D721Med (cell line): Measurements from ENCODE around the gene KRT32.
"Not testable (repeated sequence)": the region's sequence is repeated elsewhere in the genome, so short reads cannot be mapped to it uniquely, and the experiment has no call there.

Experiments used
- DNase-seq: peaks from one replicate; pipeline ENCODE4 v3.0.0; 2011; ENCODE audit warnings: low spot score; ENCODE audit not compliant: insufficient read length
- FAIRE-seq: peaks from 2 replicates; lab custom pipeline; 2011; peaks lifted over from hg19 to GRCh38; lab: Jason Lieb, UNC
- TF ChIP-seq, protein P1 (sequence below): IDR thresholded peaks from 2 replicates; pipeline ENCODE4 v1.5.1; 2012; ENCODE audit warnings: mild to moderate bottlenecking, control low read depth; ENCODE audit not compliant: insufficient read depth; ENCODE audit errors: missing control alignments

The KRT32 gene

DNA sequence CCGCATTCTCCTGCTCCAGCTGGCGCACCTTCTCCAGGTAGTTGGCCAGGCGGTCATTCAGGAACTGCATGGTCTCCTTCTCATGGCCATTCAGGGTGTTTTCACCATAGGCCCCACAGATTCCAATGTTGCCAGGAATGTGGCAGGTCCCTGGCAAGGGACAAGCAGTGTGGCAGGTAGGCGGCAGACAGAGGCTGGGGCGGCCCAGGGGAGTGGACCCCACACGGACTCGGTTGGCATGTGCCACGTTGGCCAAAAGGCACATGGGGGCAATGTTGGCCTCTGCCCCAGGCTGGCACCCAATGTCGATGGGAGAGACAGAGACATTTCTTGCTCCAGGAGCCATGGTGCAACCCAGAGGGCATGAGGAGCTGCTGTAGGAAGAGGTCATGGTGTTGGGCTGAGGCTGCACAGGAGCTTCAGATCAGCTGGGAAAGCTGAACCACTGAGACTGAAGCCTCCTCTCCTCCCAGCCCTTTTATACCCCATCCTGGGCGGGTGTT is 26.6 kb downstream of the KRT32 start, which contains the start of gene KRT38:
Gene KRT38, minus strand, starts transcription at position 453 of the 503 bp plus-strand sequence. Its CDS starts 62 bp downstream, at position 391.
- DNase-seq (no peak), FAIRE-seq (no peak)
- TF ChIP-seq, protein P1, sequence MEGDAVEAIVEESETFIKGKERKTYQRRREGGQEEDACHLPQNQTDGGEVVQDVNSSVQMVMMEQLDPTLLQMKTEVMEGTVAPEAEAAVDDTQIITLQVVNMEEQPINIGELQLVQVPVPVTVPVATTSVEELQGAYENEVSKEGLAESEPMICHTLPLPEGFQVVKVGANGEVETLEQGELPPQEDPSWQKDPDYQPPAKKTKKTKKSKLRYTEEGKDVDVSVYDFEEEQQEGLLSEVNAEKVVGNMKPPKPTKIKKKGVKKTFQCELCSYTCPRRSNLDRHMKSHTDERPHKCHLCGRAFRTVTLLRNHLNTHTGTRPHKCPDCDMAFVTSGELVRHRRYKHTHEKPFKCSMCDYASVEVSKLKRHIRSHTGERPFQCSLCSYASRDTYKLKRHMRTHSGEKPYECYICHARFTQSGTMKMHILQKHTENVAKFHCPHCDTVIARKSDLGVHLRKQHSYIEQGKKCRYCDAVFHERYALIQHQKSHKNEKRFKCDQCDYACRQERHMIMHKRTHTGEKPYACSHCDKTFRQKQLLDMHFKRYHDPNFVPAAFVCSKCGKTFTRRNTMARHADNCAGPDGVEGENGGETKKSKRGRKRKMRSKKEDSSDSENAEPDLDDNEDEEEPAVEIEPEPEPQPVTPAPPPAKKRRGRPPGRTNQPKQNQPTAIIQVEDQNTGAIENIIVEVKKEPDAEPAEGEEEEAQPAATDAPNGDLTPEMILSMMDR = no peak

DNA sequence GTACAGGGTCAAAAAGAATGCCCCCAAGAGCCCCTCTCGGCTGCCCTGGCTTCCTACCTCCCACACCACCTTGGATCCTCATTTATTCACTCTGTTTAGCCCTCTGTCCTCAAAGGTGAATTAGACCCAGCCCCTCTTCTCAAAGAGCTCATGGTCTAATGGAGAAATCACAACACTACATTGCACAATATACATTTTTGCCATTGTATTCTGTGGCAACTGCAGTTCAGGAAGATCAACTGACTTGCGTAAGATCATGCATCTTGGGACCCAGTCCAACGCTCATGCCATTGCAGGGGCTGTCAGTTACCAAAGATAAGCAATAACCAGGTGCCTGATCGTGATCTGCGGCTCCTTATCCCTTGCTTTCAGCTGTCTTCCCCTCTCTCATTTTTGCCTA is 27.8 kb downstream of the KRT32 start:
- TF ChIP-seq, protein P1 = no peak
- FAIRE-seq (no peak), DNase-seq (no peak)

DNA sequence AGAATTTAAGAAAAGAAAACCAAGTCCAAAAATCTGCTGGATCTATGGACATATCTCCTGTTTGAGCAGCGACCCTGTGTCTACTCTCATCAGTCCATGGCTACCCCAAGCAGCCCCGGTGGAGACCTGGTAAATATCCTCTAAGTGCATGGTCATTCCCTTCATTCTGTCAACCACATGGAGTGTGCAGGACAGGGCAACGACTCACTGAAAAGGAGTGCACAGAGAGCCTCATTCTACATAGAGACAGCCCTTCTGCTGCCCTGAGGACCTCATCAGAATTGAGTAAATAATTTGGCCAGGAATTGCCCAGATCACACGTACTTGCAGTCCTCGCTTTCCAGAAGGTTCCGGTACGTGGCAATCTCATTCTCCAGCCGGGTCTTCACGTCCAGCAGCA is 29.4 kb downstream of the KRT32 start:
- FAIRE-seq (no peak), DNase-seq (no peak)
- TF ChIP-seq, protein P1 = no peak

DNA sequence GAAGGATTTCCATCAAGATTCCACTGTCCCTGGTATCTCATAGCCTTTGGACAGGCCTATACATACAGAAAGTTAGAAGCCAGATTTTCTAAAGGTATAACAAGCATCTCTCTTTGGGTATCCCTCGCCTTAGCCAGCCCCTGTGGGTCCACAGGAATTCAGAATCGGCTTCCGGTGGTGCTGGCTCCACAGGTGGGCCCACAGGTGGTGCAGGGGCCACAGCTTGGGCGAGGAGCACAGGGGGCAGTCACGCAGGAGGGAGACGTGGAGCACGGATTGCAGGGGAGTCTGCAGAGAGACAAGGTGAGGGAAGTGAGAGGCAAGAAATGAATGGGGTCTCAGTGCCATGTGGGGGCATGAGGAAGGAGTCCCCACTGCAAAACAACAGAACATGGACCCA is 29.9 kb downstream of the KRT32 start:
- TF ChIP-seq, protein P1 = no peak
- FAIRE-seq (no peak), DNase-seq (no peak)

DNA sequence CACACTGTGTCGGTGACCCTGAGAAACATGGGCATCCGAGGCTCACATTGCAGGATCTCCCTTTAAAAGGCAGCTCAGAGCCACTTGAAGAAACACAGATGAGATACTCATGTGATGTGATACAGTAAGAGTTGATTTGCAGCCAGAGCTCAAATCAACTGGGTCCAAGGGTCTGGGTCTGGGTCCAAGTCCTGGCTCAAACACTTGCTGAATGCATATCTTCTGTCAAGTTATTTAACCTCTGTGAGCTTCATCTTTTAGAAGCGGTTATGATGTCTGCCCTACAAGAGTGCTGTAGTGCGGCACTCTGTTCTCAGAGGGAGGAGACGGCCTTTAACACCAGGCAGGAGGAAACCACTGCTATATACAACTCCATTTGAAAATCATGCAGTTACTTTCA is 32.8 kb downstream of the KRT32 start:
- DNase-seq (no peak), FAIRE-seq (no peak)
- TF ChIP-seq, protein P1 = no peak

DNA sequence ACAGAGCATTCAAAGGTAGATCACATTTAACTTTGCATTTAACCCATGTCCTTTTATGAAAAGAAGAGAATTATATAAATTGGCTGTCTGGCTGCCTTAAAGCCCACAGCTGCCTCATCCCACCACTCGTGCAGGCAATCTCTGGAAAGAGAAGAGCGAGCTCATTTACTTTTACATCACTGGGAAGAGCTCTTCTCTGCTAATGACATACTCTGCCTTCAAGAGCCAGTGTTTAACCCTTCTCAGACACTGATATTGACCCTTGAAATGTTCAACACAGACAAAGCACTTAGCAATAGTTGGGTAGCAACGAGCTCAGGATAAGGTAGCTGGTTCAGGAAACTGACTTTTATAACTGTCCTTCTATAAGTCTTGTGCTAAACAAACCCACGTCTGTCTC is 33.2 kb downstream of the KRT32 start:
- DNase-seq (no peak), FAIRE-seq (no peak)
- TF ChIP-seq, protein P1 = no peak

DNA sequence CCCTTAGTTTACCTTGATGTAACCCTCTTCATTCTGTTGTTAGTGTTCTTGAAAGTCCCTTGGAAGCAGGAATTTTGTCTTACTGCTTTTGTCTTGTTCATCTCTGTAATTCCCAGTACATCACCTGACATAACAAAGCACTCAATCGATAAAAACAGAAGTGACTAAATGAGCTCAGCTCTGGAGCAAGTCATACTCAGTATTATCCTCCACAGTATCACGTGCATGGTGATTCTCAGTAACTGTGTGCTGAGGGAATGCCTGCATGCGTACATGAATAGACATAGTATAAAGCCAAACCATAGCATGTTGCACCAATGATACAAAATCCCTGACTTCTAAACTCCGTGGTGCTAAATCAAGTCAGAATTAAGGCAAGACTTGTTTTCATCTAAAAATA is 33.6 kb downstream of the KRT32 start:
- DNase-seq (no peak), FAIRE-seq (no peak)
- TF ChIP-seq, protein P1 = no peak

DNA sequence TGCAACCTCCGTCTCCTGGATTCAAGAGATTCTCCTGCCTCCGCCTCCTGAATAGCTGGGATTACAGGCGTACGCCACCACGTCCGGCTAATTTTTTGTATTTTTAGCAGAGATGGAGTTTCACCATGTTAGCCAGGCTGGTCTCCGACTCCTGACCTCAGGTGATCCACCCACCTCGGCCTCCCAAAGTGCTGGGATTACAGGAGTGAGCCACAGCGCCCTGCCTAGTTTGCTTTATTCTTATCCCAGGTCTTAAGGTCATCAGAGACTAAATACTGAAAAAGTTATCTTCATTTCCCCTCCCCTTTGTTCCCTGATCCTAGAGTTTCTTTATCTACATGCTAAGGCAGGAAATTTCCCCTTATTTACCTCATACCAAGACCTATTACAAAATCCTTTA is 36.8 kb downstream of the KRT32 start:
- not testable (repeated sequence) for DNase-seq, FAIRE-seq
